ENCODE measurements around the gene ADGRV1. TPM values are rescaled to one million over a fixed set of nuclear protein-coding genes. Genes with fewer than 3 reads are reported as not detected.

Gene ADGRV1
- total and polyA plus RNA-seq, 7 donors = 0.05 to 0.83 (median 0.11) TPM; not detected in 1

GRCh38 chr5:90994796-90995195, 436.2 kb downstream of the ADGRV1 start:
- ATAC-seq = no peak
- TF ChIP-seq CTCF (IDR thresholded peaks at IDR 0.05) = no peak
- Histone ChIP-seq H3K36me3 (ENCODE audit: insufficient read depth in 1 of 2, low read depth in 1 of 2) (no peaks in the 10 kb centered on the region), H3K27ac (no peak overlapping the region), H3K27me3 (ENCODE audit: insufficient read depth in 3 of 3, low read length in 2 of 3) (no peaks in the 10 kb centered on the region), H3K4me1 (no peaks in the 10 kb centered on the region), H3K4me3 (no peak overlapping the region), H3K9me3 (peaks cover 4% of the 10 kb centered on the region)
- no peak for DNase-seq
- intact Hi-C loops (cut with DNase I) = no loop called here

GRCh38 chr5:90996089-90996488, 437.5 kb downstream of the ADGRV1 start:
- WGBS, 3 donors = 81 to 84% (median 84%) methylated on average over 3 of the region's 3 CpGs
- intact Hi-C loops (cut with DNase I) = no loop called here
- H3K4me3 ChIP-seq = no peak overlapping the region
- no peak overlapping the region for H3K27ac ChIP-seq
- DNase-seq (no peak), ATAC-seq (no peak)
- TF ChIP-seq CTCF (IDR thresholded peaks at IDR 0.05) = no peak
- H3K27me3 ChIP-seq (ENCODE audit: insufficient read depth in 3 of 3, low read length in 2 of 3) = no peaks in the 10 kb centered on the region
- H3K9me3 ChIP-seq = peaks cover 4% of the 10 kb centered on the region
- H3K36me3 ChIP-seq (ENCODE audit: insufficient read depth in 1 of 2, low read depth in 1 of 2) = no peaks in the 10 kb centered on the region
- no peaks in the 10 kb centered on the region for H3K4me1 ChIP-seq

- WGBS, 3 donors = 95% methylated on average over 4 of the region's 4 CpGs
Observed at GRCh38 chr5:90997082-90997481, 438.5 kb downstream of the ADGRV1 start.

GRCh38 chr5:91000743-91001142, 442.1 kb downstream of the ADGRV1 start:
- intact Hi-C loops (cut with DNase I) = no loop called here
- Histone ChIP-seq H3K4me3 (no peak overlapping the region), H3K27me3 (ENCODE audit: insufficient read depth in 3 of 3, low read length in 2 of 3) (no peaks in the 10 kb centered on the region), H3K27ac (no peak overlapping the region), H3K4me1 (no peaks in the 10 kb centered on the region), H3K9me3 (peaks cover 3% of the 10 kb centered on the region), H3K36me3 (ENCODE audit: insufficient read depth in 1 of 2, low read depth in 1 of 2) (no peaks in the 10 kb centered on the region)
- DNase-seq (no peak), ATAC-seq (no peak)
- 65 to 76% (median 76%) methylated on average over 1 of the region's 1 CpG for WGBS, 3 donors
- no peak for TF ChIP-seq CTCF (IDR thresholded peaks at IDR 0.05)

More at GRCh38 chr5:90997082-90997481, 438.5 kb downstream of the ADGRV1 start:
- no peak for DNase-seq
- no peaks in the 10 kb centered on the region for H3K36me3 ChIP-seq (ENCODE audit: insufficient read depth in 1 of 2, low read depth in 1 of 2)
- peaks cover 4% of the 10 kb centered on the region for H3K9me3 ChIP-seq
- no peak overlapping the region for H3K27ac ChIP-seq
- intact Hi-C loops (cut with DNase I) = no loop called here
- no peak for ATAC-seq
- TF ChIP-seq CTCF (IDR thresholded peaks at IDR 0.05) = no peak
- no peak overlapping the region for H3K4me3 ChIP-seq
- no peaks in the 10 kb centered on the region for H3K27me3 ChIP-seq (ENCODE audit: insufficient read depth in 3 of 3, low read length in 2 of 3)
- no peaks in the 10 kb centered on the region for H3K4me1 ChIP-seq

DNA sequence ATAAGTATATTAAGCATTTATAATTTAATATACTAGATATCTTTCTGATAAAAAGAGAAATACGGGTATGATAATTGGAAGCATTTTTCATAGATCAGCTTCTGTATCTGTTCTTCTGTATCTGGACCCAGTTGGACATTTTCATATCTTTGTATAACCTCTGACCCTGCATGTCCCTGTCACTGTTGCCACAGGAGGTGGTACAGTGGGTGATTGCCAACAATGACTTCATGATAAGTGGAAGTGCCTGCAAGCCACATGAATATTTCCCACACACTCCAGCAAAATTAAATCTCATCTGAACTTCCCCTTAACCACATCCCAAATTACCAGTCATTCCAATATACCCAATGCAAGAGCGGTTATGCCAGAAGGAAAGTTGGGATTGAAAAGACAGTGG, 448.1 kb downstream of the ADGRV1 start:
- WGBS, 3 donors = 96 to 98% (median 96%) methylated on average over 2 of the region's 2 CpGs
- H3K27ac ChIP-seq = no peak overlapping the region
- no peaks in the 10 kb centered on the region for H3K4me1 ChIP-seq
- no peaks in the 10 kb centered on the region for H3K27me3 ChIP-seq (ENCODE audit: insufficient read depth in 3 of 3, low read length in 2 of 3)
- no peak for DNase-seq
- ATAC-seq = no peak
- TF ChIP-seq CTCF (IDR thresholded peaks at IDR 0.05) = no peak
- no peaks in the 10 kb centered on the region for H3K36me3 ChIP-seq (ENCODE audit: insufficient read depth in 1 of 2, low read depth in 1 of 2)
- H3K4me3 ChIP-seq = no peak overlapping the region
- intact Hi-C loops (cut with DNase I) = loop anchor here in 1 of 2 donors (2.0 kb wide), 1 partner anchor 54 kb away; no protein-coding TSS in a partner anchor
- H3K9me3 ChIP-seq = no peaks in the 10 kb centered on the region
